PC-9 (cell line): ENCODE data around the gene EVI5.

Source experiments
- CTCF ChIP-seq: fragments of 200-600 bp; sonication (generic); conservative IDR thresholded peaks from 2 replicates; pipeline ENCODE4 v1.6.1; 2017; ENCODE audit warnings: mixed run types, antibody characterized with exemption, mild to moderate bottlenecking, moderate library complexity
- EZH2 ChIP-seq: fragments of 200-600 bp; sonication (generic); IDR thresholded peaks from 2 replicates; pipeline ENCODE4 v1.8.0; 2017; ENCODE audit warnings: antibody characterized with exemption, low read depth

- TF ChIP-seq CTCF (no peak), EZH2 (no peak)
Measured at GRCh38 chr1:92768296-92768695, 16.6 kb downstream of the EVI5 start.
